ENCODE data around the gene HLA-C. TPM values are rescaled to one million over a fixed set of nuclear protein-coding genes. Genes with fewer than 3 reads are reported as not detected.
"Not testable (repeated sequence)": the region's sequence is repeated elsewhere in the genome, so short reads cannot be mapped to it uniquely, and the experiment has no call there.

HLA-C gene
- total and polyA plus RNA-seq, 9 of the 15 experiments (the other 6 are each of a cell fraction or from before 2014, with no cell fraction given): 0.23 to 4.9 (median 1.2) TPM

DNA sequence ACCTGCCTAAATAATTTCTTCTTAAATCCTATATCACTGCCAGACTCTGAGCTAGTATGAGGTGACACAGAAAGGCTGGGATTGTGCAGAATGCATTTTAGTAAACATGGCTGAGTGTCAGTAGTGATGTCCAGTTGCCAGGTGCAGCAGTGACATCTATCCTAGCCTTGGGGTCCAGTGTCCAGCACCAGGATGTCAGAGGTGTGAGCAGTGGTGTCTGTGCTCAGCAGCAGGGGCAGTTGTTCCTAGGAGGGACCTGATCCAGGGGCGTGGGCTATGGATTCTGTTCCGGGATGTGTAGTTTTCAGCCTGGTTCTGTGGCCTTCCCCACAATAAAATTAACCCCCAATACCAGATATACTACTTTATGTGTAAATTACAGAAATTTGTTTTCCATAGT, 6.0 kb downstream of the HLA-C start:
- 4% methylated on average over 2 of the region's 2 CpGs for whole genome bisulfite sequencing (ENCODE audit: insufficient coverage, low coverage, missing lambda C conversion rate)
- H3K9ac ChIP-seq (ENCODE audit: insufficient read depth in 1 of 2, low read depth in 2 of 2, low read length in 2 of 2): no peak overlapping the region
- H3K4me1 ChIP-seq (replicated peaks in 1 of 2; ENCODE audit: control insufficient read depth in 2 of 2, insufficient read depth in 2 of 2, low read length in 2 of 2): no peaks in the 10 kb centered on the region
- H3K4me3 ChIP-seq: no peak overlapping the region
- no peak for ATAC-seq
- no peaks in the 10 kb centered on the region for H4K20me1 ChIP-seq (replicated peaks; ENCODE audit: control insufficient read depth, insufficient read depth, low read length)
- no peak for DNase-seq (ENCODE audit: extremely low read depth in 1 of 4, low spot score in 3 of 4)
- intact Hi-C loops (cut with micrococcal nuclease): loop anchor here (2.0 kb wide), 1 partner anchor 87 kb away; no protein-coding TSS in a partner anchor
- no peaks in the 10 kb centered on the region for H3K9me1 ChIP-seq (ENCODE audit: control insufficient read depth, insufficient read depth, low read length)
- H3K4me2 ChIP-seq (ENCODE audit: insufficient read depth, low read length): no peak overlapping the region
- H3K36me3 ChIP-seq (ENCODE audit: control insufficient read depth, insufficient read depth, low read length): no peaks in the 10 kb centered on the region
- in situ Hi-C loops (cut with MboI): loop anchor here (5.0 kb wide), 1 partner anchor 86 kb away; no protein-coding TSS in a partner anchor
- peaks cover 0 to 5% of the 10 kb centered on the region in 2 experiments; a peak in 1 of 5 replicates for H3K27me3 ChIP-seq (ENCODE audit: control insufficient read depth in 2 of 2, insufficient read depth in 2 of 2, low read length in 2 of 2)
- no peak for FAIRE-seq
- no peaks in the 10 kb centered on the region for H3K9me3 ChIP-seq (replicated peaks; ENCODE audit: control insufficient read depth, insufficient read depth, low read depth, low read length)
- CTCF ChIA-PET (ENCODE audit: low intra/inter-chr PET ratio): no interaction called here
- no peaks in the 10 kb centered on the region for H3K79me2 ChIP-seq (ENCODE audit: control insufficient read depth, insufficient read depth, low read length)
- POLR2A ChIA-PET: interaction anchor here (0.6 kb wide), 1 partner anchor 26 kb away, joined by 3 read pairs; no protein-coding TSS in a partner anchor
- no TSS peak for BruUV-seq (replicated peaks)
- TF ChIP-seq, protein P1, sequence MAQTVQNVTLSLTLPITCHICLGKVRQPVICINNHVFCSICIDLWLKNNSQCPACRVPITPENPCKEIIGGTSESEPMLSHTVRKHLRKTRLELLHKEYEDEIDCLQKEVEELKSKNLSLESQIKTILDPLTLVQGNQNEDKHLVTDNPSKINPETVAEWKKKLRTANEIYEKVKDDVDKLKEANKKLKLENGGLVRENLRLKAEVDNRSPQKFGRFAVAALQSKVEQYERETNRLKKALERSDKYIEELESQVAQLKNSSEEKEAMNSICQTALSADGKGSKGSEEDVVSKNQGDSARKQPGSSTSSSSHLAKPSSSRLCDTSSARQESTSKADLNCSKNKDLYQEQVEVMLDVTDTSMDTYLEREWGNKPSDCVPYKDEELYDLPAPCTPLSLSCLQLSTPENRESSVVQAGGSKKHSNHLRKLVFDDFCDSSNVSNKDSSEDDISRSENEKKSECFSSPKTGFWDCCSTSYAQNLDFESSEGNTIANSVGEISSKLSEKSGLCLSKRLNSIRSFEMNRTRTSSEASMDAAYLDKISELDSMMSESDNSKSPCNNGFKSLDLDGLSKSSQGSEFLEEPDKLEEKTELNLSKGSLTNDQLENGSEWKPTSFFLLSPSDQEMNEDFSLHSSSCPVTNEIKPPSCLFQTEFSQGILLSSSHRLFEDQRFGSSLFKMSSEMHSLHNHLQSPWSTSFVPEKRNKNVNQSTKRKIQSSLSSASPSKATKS (CRISPR knock-in tag; IDR thresholded peaks at IDR 0.05): no peak
- TF ChIP-seq SMARCB1 (IDR thresholded peaks at IDR 0.05; ENCODE audit: insufficient read length, low read depth): no peak
- TF ChIP-seq LARP7 (IDR thresholded peaks at IDR 0.05): no peak
- no peak for TF ChIP-seq U2AF2 (optimal IDR thresholded peaks at IDR 0.05; ENCODE audit: low read depth, low read length)
- H2AFZ ChIP-seq (ENCODE audit: low read depth, low read length): no peak overlapping the region
- H3K27ac ChIP-seq (ENCODE audit: extremely low read depth, low read depth, low read length): no peak overlapping the region

DNA sequence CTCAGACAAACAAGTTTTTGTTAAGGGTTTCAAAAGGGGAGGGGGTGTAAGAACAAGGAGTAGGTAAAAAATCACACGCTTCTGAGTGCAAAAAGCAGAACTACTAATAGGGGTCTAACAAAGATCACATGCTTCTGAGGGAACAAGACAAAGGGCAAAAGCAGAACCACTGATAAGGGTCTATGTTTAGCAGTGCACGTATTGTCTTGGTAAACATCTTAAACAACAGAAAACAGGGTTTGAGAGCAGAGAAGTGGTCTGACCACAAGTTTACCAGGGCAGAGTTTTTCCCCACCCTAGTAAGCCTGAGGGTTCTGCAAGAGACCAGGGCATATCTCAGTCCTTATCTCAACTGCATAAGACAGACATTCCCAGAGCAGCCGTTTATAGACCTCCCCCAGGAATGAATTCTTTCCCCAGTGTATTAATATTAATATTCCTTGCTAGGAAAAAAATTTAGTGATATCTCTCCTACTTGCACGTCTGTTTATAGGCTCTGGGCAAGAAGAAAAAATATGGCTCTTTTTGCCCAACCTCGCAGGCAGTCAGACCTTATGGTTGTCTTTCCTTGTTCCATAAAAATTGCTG, 8.5 kb downstream of the HLA-C start:
- H4K20me1 ChIP-seq (replicated peaks; ENCODE audit: control insufficient read depth, insufficient read depth, low read length); FAIRE-seq; H3K9ac ChIP-seq (ENCODE audit: insufficient read depth in 1 of 2, low read depth in 2 of 2, low read length in 2 of 2); DNase-seq (ENCODE audit: extremely low read depth in 1 of 4, low spot score in 3 of 4); CTCF ChIA-PET (ENCODE audit: low intra/inter-chr PET ratio); H3K4me1 ChIP-seq (replicated peaks in 1 of 2; ENCODE audit: control insufficient read depth in 2 of 2, insufficient read depth in 2 of 2, low read length in 2 of 2); H2AFZ ChIP-seq (ENCODE audit: low read depth, low read length); POLR2A ChIA-PET; H3K4me2 ChIP-seq (ENCODE audit: insufficient read depth, low read length); intact Hi-C loops (cut with micrococcal nuclease); in situ Hi-C loops (cut with MboI); H3K4me3 ChIP-seq; H3K27me3 ChIP-seq (ENCODE audit: control insufficient read depth in 2 of 2, insufficient read depth in 2 of 2, low read length in 2 of 2); H3K27ac ChIP-seq (ENCODE audit: extremely low read depth, low read depth, low read length); BruUV-seq (replicated peaks); ATAC-seq; H3K9me1 ChIP-seq (ENCODE audit: control insufficient read depth, insufficient read depth, low read length); H3K79me2 ChIP-seq (ENCODE audit: control insufficient read depth, insufficient read depth, low read length); H3K36me3 ChIP-seq (ENCODE audit: control insufficient read depth, insufficient read depth, low read length); H3K9me3 ChIP-seq (replicated peaks; ENCODE audit: control insufficient read depth, insufficient read depth, low read depth, low read length): not testable (repeated sequence)
- 2% methylated on average over 3 of the region's 5 CpGs for WGBS (ENCODE audit: insufficient coverage, low coverage, missing lambda C conversion rate)

DNA sequence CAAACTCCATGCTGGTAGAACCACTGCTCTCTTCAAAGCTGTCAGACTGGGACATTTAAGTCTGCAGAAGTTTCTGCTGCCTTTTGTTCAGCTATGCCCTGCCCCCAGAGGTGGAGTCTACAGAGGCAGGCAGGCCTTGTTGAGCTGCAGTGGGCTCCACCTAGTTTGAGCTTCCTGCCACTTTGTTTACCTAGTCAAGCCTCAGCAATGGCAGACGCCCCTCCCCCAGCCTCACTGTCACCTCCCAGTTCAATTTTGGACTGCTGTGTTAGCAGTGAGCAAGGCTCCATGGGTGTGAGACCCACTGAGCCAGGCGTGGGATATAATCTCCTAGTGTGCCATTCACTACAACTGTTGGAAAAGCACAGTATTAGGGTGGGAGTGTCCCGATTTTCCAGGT, 11.9 kb downstream of the HLA-C start:
- not testable (repeated sequence) for DNase-seq (ENCODE audit: extremely low read depth in 1 of 4, low spot score in 3 of 4)
- CTCF ChIA-PET (ENCODE audit: low intra/inter-chr PET ratio): interaction anchor here (0.6 kb wide), 1 partner anchor 119 kb away, joined by 3 read pairs; no protein-coding TSS in a partner anchor

More for the DNA sequence above, 11.9 kb downstream of the HLA-C start:
- H3K27ac ChIP-seq (ENCODE audit: extremely low read depth, low read depth, low read length); FAIRE-seq; H3K9me3 ChIP-seq (replicated peaks; ENCODE audit: control insufficient read depth, insufficient read depth, low read depth, low read length); H3K79me2 ChIP-seq (ENCODE audit: control insufficient read depth, insufficient read depth, low read length); H2AFZ ChIP-seq (ENCODE audit: low read depth, low read length); BruUV-seq (replicated peaks); H3K4me1 ChIP-seq (replicated peaks in 1 of 2; ENCODE audit: control insufficient read depth in 2 of 2, insufficient read depth in 2 of 2, low read length in 2 of 2); H3K36me3 ChIP-seq (ENCODE audit: control insufficient read depth, insufficient read depth, low read length); H4K20me1 ChIP-seq (replicated peaks; ENCODE audit: control insufficient read depth, insufficient read depth, low read length); H3K4me3 ChIP-seq; H3K9ac ChIP-seq (ENCODE audit: insufficient read depth in 1 of 2, low read depth in 2 of 2, low read length in 2 of 2); ATAC-seq; H3K4me2 ChIP-seq (ENCODE audit: insufficient read depth, low read length); in situ Hi-C loops (cut with MboI); POLR2A ChIA-PET; H3K9me1 ChIP-seq (ENCODE audit: control insufficient read depth, insufficient read depth, low read length); H3K27me3 ChIP-seq (ENCODE audit: control insufficient read depth in 2 of 2, insufficient read depth in 2 of 2, low read length in 2 of 2): not testable (repeated sequence)
- 0% methylated on average over 3 of the region's 3 CpGs for WGBS (ENCODE audit: insufficient coverage, low coverage, missing lambda C conversion rate)
- intact Hi-C loops (cut with micrococcal nuclease): loop anchor here (10.0 kb wide), 1 partner anchor 55 kb away; no protein-coding TSS in a partner anchor
